Effector CD4-positive, alpha-beta T cell (primary cell): ENCODE measurements around the gene NCR3LG1.

Source experiments
- DNase-seq: peaks from one replicate; pipeline ENCODE4 v3.0.0-alpha.2; 2020
- total RNA-seq: gene quantifications from one replicate; lab custom pipeline; 2026; lab: John Stamatoyannopoulos, UW

The NCR3LG1 gene
- 5.6 reads per million, percentile 22 among the genes with 10 or more reads in this experiment for total RNA-seq

- peak; percentile 63 for DNase-seq
Observed at GRCh38 chr11:17351510-17352176, at the start of gene NCR3LG1. NCR3LG1 (plus strand) TSS chr11:17351800; CDS start chr11:17351970, 170 bp downstream.

GRCh38 chr11:17313349-17314231 lies 38.0 kb upstream of the NCR3LG1 start:
- DNase-seq, result no peak

- no peak for DNase-seq
Observed at GRCh38 chr11:17314232-17314547, 37.4 kb upstream of the NCR3LG1 start.

GRCh38 chr11:17314904-17315426 lies 36.6 kb upstream of the NCR3LG1 start:
- no peak for DNase-seq

GRCh38 chr11:17328871-17329494 lies 22.6 kb upstream of the NCR3LG1 start:
- no peak for DNase-seq

GRCh38 chr11:17331669-17332068 lies 19.9 kb upstream of the NCR3LG1 start:
- DNase-seq, result no peak

GRCh38 chr11:17333799-17334586 lies 17.6 kb upstream of the NCR3LG1 start:
- no peak for DNase-seq

- no peak for DNase-seq
Observed at GRCh38 chr11:17343257-17343656, 8.3 kb upstream of the NCR3LG1 start.

GRCh38 chr11:17343907-17344306 lies 7.7 kb upstream of the NCR3LG1 start:
- DNase-seq, result no peak

- no peak for DNase-seq
Observed at GRCh38 chr11:17347676-17348075, 3.9 kb upstream of the NCR3LG1 start.

GRCh38 chr11:17350455-17351171 lies 987 bp upstream of the NCR3LG1 start:
- DNase-seq, result no peak

- DNase-seq, result no peak
Observed at GRCh38 chr11:17351172-17351509, 459 bp upstream of the NCR3LG1 start.

- peak; percentile 44 for DNase-seq
Observed at GRCh38 chr11:17352950-17353820, 1.6 kb downstream of the NCR3LG1 start.

GRCh38 chr11:17353821-17354600 lies 2.4 kb downstream of the NCR3LG1 start:
- DNase-seq, result no peak

- DNase-seq, result peak; percentile 47
Observed at GRCh38 chr11:17354601-17354991, 3.0 kb downstream of the NCR3LG1 start.

GRCh38 chr11:17366495-17366894 lies 14.9 kb downstream of the NCR3LG1 start:
- no peak for DNase-seq

- DNase-seq, result no peak
Observed at GRCh38 chr11:17368551-17368950, 17.0 kb downstream of the NCR3LG1 start.

- DNase-seq, result no peak
Observed at GRCh38 chr11:17369094-17369493, 17.5 kb downstream of the NCR3LG1 start.

- DNase-seq, result no peak
Observed at GRCh38 chr11:17369684-17370243, 18.2 kb downstream of the NCR3LG1 start.

- DNase-seq, result no peak
Observed at GRCh38 chr11:17371614-17372013, 20.0 kb downstream of the NCR3LG1 start.
